MM.1S (cell line): ENCODE data around the gene CDH22.

Experiments used
- DNase-seq: peaks from one replicate; pipeline ENCODE4 v3.0.0-alpha.2; 2015
- H2AFZ ChIP-seq: fragments of 300-600 bp; sonication (generic); 2 replicates; pipeline ENCODE4 v1.6.0; 2016; ENCODE audit warnings: antibody characterized with exemption, low read length
- H3F3A ChIP-seq: fragments of 300-600 bp; sonication (generic); 2 replicates; pipeline ENCODE4 v1.6.1; 2016; ENCODE audit warnings: mild to moderate bottlenecking, antibody characterized with exemption, low read length, moderate library complexity, mixed read lengths; ENCODE audit not compliant: insufficient read depth
- H3K27ac ChIP-seq: fragments of 300-600 bp; sonication (generic); 2 replicates; pipeline ENCODE4 v1.5.1; 2016; ENCODE audit warnings: mild to moderate bottlenecking, low read length
- H3K27me3 ChIP-seq: fragments of 300-600 bp; sonication (generic); replicated peaks from 2 replicates; pipeline ENCODE4 v1.6.0; 2016; ENCODE audit warnings: low read length; ENCODE audit not compliant: insufficient read depth
- H3K36me3 ChIP-seq: fragments of 300-600 bp; sonication (generic); replicated peaks from 2 replicates; pipeline ENCODE4 v1.6.1; 2016; ENCODE audit warnings: mild to moderate bottlenecking, low read length, mixed read lengths; ENCODE audit not compliant: insufficient read depth
- H3K4me1 ChIP-seq: fragments of 300-600 bp; sonication (generic); 2 replicates; pipeline ENCODE4 v1.6.1; 2016; ENCODE audit warnings: low read length, mixed read lengths
- H3K4me2 ChIP-seq: fragments of 300-600 bp; sonication (generic); 2 replicates; pipeline ENCODE4 v1.6.0; 2016; ENCODE audit warnings: low read depth, low read length
- H3K4me3 ChIP-seq: fragments of 300-600 bp; sonication (generic); 2 replicates; pipeline ENCODE4 v1.5.1; 2016; ENCODE audit warnings: low read length, mixed read lengths
- H3K79me2 ChIP-seq: fragments of 300-600 bp; sonication (generic); 2 replicates; pipeline ENCODE4 v1.6.1; 2016; ENCODE audit warnings: mixed run types, low read length, mixed read lengths
- H3K9ac ChIP-seq: fragments of 300-600 bp; sonication (generic); 2 replicates; pipeline ENCODE4 v1.6.1; 2016; ENCODE audit warnings: low read length, mixed read lengths
- H3K9me2 ChIP-seq: fragments of 300-600 bp; sonication (generic); replicated peaks from 2 replicates; pipeline ENCODE4 v1.6.1; 2016; ENCODE audit warnings: mild to moderate bottlenecking, low read length, mixed read lengths; ENCODE audit not compliant: insufficient read depth
- H3K9me3 ChIP-seq: fragments of 300-600 bp; sonication (generic); replicated peaks from 2 replicates; pipeline ENCODE4 v1.6.1; 2016; ENCODE audit warnings: mild to moderate bottlenecking, low read length, mixed read lengths; ENCODE audit not compliant: insufficient read depth
- H4K20me1 ChIP-seq: fragments of 300-600 bp; sonication (generic); 2 replicates; pipeline ENCODE4 v1.6.1; 2016; ENCODE audit warnings: mild to moderate bottlenecking, low read length, moderate library complexity, mixed read lengths; ENCODE audit not compliant: insufficient read depth
- CTCF ChIP-seq: fragments of 300-600 bp; sonication (generic); IDR thresholded peaks from 2 replicates; pipeline ENCODE4 v1.5.1; 2016; ENCODE audit warnings: antibody characterized with exemption, low read length, mixed read lengths
- EZH2 ChIP-seq: fragments of 300-600 bp; sonication (generic); optimal IDR thresholded peaks from 2 replicates; pipeline ENCODE3; 2017; ENCODE audit warnings: low read depth, mild to moderate bottlenecking, antibody characterized with exemption, low read length, mixed read lengths
- EZH2phosphoT487 ChIP-seq: fragments of 300-600 bp; sonication (generic); IDR thresholded peaks from 2 replicates; pipeline ENCODE4 v1.6.1; 2018; ENCODE audit warnings: antibody characterized with exemption, low read length

The CDH22 gene

GRCh38 chr20:46133886-46134654 is 174.2 kb downstream of the CDH22 start:
- no peaks in the 10 kb centered on the region for H3K79me2 ChIP-seq
- H3K4me3 ChIP-seq: no peak overlapping the region
- H3K9ac ChIP-seq: no peak overlapping the region
- H3F3A ChIP-seq: no peaks in the 10 kb centered on the region
- no peaks in the 10 kb centered on the region for H3K4me1 ChIP-seq
- H3K4me2 ChIP-seq: no peak overlapping the region
- TF ChIP-seq EZH2: no peak
- TF ChIP-seq EZH2phosphoT487: no peak
- TF ChIP-seq CTCF: no peak
- H3K27ac ChIP-seq: no peak overlapping the region
- no peaks in the 10 kb centered on the region for H3K36me3 ChIP-seq
- no peaks in the 10 kb centered on the region for H4K20me1 ChIP-seq
- H2AFZ ChIP-seq: no peak overlapping the region
- H3K9me2 ChIP-seq: no peaks in the 10 kb centered on the region
- peaks cover 49% of the 10 kb centered on the region for H3K27me3 ChIP-seq
- H3K9me3 ChIP-seq: no peaks in the 10 kb centered on the region
- no peak for DNase-seq

GRCh38 chr20:46132705-46133120 is 175.6 kb downstream of the CDH22 start:
- H3K4me2 ChIP-seq: no peak overlapping the region
- peaks cover 39% of the 10 kb centered on the region for H3K27me3 ChIP-seq
- H2AFZ ChIP-seq: no peak overlapping the region

GRCh38 chr20:46131396-46131795 is 176.9 kb downstream of the CDH22 start:
- no peak for TF ChIP-seq EZH2
- no peak for TF ChIP-seq CTCF
- no peaks in the 10 kb centered on the region for H4K20me1 ChIP-seq
- H3K4me2 ChIP-seq: no peak overlapping the region
- no peaks in the 10 kb centered on the region for H3K79me2 ChIP-seq
- H3K36me3 ChIP-seq: no peaks in the 10 kb centered on the region
- H3K9me3 ChIP-seq: no peaks in the 10 kb centered on the region
- no peak overlapping the region for H3K27ac ChIP-seq
- H3K9ac ChIP-seq: no peak overlapping the region
- H3K27me3 ChIP-seq: peaks cover 35% of the 10 kb centered on the region
- H3F3A ChIP-seq: no peaks in the 10 kb centered on the region
- no peaks in the 10 kb centered on the region for H3K9me2 ChIP-seq
- H3K4me3 ChIP-seq: no peak overlapping the region
- no peak overlapping the region for H2AFZ ChIP-seq
- no peaks in the 10 kb centered on the region for H3K4me1 ChIP-seq
- no peak for DNase-seq

More at GRCh38 chr20:46132705-46133120, 175.6 kb downstream of the CDH22 start:
- Histone ChIP-seq H3K9me2 (no peaks in the 10 kb centered on the region), H3K4me1 (no peaks in the 10 kb centered on the region), H3F3A (no peaks in the 10 kb centered on the region), H3K36me3 (no peaks in the 10 kb centered on the region), H3K9ac (no peak overlapping the region), H4K20me1 (no peaks in the 10 kb centered on the region), H3K27ac (no peak overlapping the region), H3K79me2 (no peaks in the 10 kb centered on the region), H3K4me3 (no peak overlapping the region), H3K9me3 (no peaks in the 10 kb centered on the region)
- peak; percentile 59 for DNase-seq
- TF ChIP-seq CTCF: peak; percentile 78
- TF ChIP-seq EZH2: no peak
- no peak for TF ChIP-seq EZH2phosphoT487
